Suppressor macrophage treated with lipopolysaccharide for 4 hours (primary cell): ENCODE results near the gene AHCYL2.
"Not testable (repeated sequence)": the region's sequence is repeated elsewhere in the genome, so short reads cannot be mapped to it uniquely, and the experiment has no call there.

Experiments
- DNase-seq: peaks from one replicate; pipeline ENCODE4 v3.0.0-alpha.2; 2020

The AHCYL2 gene

GRCh38 chr7:129298268-129298893, 73.6 kb downstream of the AHCYL2 start:
- DNase-seq, result peak; percentile 50

GRCh38 chr7:129299889-129300288, 75.1 kb downstream of the AHCYL2 start:
- DNase-seq, result no peak

- DNase-seq, result not testable (repeated sequence)
Observed at GRCh38 chr7:129300299-129300698, 75.5 kb downstream of the AHCYL2 start.

GRCh38 chr7:129307592-129307991, 82.8 kb downstream of the AHCYL2 start:
- no peak for DNase-seq

GRCh38 chr7:129308047-129308446, 83.2 kb downstream of the AHCYL2 start:
- no peak for DNase-seq

- no peak for DNase-seq
Observed at GRCh38 chr7:129311429-129311828, 86.6 kb downstream of the AHCYL2 start.

GRCh38 chr7:129313282-129313681, 88.5 kb downstream of the AHCYL2 start:
- no peak for DNase-seq

GRCh38 chr7:129315960-129316359, 91.1 kb downstream of the AHCYL2 start:
- no peak for DNase-seq

- no peak for DNase-seq
Observed at GRCh38 chr7:129317450-129317849, 92.6 kb downstream of the AHCYL2 start.

- DNase-seq, result no peak
Observed at GRCh38 chr7:129327076-129327475, 102.2 kb downstream of the AHCYL2 start.

GRCh38 chr7:129332254-129333035, 107.6 kb downstream of the AHCYL2 start:
- DNase-seq, result peak; percentile 39

- no peak for DNase-seq
Observed at GRCh38 chr7:129334473-129334872, 109.6 kb downstream of the AHCYL2 start.

GRCh38 chr7:129338450-129338849, 113.6 kb downstream of the AHCYL2 start:
- no peak for DNase-seq

GRCh38 chr7:129341212-129341611, 116.4 kb downstream of the AHCYL2 start:
- no peak for DNase-seq

GRCh38 chr7:129341816-129342806, 117.3 kb downstream of the AHCYL2 start:
- no peak for DNase-seq

- DNase-seq, result peak; percentile 71
Observed at GRCh38 chr7:129343099-129343700, 118.4 kb downstream of the AHCYL2 start.

GRCh38 chr7:129347330-129347729, 122.5 kb downstream of the AHCYL2 start:
- no peak for DNase-seq

- DNase-seq, result no peak
Observed at GRCh38 chr7:129348023-129348740, 123.4 kb downstream of the AHCYL2 start.

GRCh38 chr7:129351320-129351719, 126.5 kb downstream of the AHCYL2 start:
- DNase-seq, result peak; percentile 71

- DNase-seq, result not testable (repeated sequence)
Observed at GRCh38 chr7:129353104-129353503, 128.3 kb downstream of the AHCYL2 start.

- peak; percentile 32 for DNase-seq
Observed at GRCh38 chr7:129354428-129355157, 129.8 kb downstream of the AHCYL2 start.
